ENCODE measurements around the gene TRIOBP.
"Not testable (repeated sequence)": the region's sequence is repeated elsewhere in the genome, so short reads cannot be mapped to it uniquely, and the experiment has no call there.

The TRIOBP gene

DNA sequence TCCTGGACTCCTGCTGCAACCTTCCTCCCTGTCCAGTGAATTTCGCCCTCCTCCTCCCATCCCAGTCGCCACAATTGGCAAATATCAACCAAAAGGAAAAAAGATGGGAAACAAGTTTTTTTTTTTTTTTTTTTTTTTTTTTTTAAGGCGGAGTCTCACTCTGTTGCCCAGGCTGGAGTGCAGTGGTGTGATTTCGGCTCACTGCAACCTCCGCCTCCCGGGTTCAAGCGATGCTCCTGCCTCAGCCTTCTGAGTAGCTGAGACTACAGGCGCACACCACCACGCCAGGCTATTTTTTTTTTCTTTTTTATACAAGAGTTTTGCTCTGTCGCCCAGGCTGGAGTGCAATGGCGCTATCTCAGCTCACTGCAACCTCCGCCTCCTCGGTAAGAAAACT lies 590 bp upstream of the TRIOBP start:
- not testable (repeated sequence) for DNase-seq

GRCh38 chr22:37697538-37697835 lies 639 bp downstream of the TRIOBP start:
- DNase-seq, result no peak

GRCh38 chr22:37701141-37701786 lies 4.4 kb downstream of the TRIOBP start:
- DNase-seq, result no peak

DNA sequence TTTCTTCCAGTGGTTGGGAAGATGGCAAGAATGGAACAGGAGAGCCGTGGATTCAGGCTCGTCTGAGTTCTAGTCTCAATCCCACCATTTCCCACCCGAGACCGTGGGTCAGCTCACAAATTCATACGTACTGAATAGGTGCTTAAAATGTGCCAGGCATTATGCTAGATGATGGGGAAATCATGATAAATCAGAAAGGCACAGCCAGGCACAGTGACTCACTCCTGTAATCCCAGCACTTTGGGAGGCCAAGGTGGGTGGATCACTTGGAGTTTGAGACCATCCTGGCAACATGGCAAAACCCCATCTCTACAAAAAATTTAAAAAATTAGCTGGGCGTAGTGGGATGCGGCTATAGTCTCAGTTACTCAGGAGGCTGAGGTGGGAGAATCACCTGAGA lies 7.1 kb downstream of the TRIOBP start:
- DNase-seq, result no peak

DNA sequence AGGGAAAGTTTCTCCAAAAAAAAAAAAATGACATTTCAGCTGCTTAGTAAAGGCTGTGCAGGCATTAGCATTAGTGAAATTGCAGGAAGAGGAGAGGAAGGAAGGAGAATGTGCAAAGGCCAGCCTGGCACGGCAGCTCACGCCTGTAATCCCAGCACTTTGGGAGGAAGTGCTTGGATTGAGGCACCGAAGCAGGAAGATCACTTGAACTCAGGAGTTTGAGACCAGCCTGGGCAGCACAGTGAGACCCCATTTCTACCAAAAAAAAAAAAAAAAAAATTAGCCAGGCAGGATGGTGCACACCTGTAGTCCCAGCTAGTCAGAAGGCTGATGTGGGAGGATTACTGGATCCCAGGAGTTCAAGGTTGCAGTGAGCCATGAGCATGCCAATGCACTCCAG lies 7.8 kb downstream of the TRIOBP start:
- DNase-seq, result no peak

- DNase-seq, result no peak
These were observed 8.4 kb downstream of the TRIOBP start for GRCh38 chr22:37705205-37705604.

- DNase-seq, result no peak
These were observed 12.0 kb downstream of the TRIOBP start for GRCh38 chr22:37708580-37709444.

DNA sequence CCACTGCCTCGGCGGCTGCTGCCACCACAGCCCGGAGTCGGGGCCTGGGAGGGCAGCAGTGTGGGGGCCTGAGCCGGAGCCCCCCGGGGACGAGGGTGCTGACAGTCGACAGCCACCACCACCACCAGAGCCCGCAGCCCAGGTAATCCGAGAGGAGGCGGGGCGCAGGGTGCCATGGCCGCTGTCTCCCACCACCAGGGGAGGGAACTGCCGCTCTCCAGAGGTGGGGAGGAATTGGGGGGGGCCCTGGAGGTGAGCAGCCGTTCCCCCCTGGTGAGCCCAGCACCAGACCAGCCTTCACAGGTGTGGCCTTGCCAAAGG lies 12.6 kb downstream of the TRIOBP start:
- no peak for DNase-seq

DNA sequence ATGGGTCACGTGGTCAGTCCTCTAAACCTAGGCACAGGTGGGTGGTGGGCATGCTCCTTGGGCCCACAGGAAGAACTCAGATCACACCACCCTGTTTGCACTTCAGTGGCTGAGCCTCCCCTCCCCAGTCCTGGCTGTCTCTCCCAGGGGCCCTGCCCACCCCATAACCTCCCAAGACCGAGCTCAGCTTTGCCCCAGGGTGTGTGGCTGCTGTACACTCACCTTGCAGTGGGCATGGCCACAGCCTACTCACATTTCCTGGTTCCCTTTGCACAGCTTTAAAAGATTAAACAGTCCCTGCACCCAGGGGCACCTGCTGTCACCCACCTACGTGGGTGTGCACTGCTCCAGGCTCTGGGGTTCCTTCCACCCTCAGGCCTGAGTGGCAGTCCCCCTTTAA lies 13.8 kb downstream of the TRIOBP start:
- no peak for DNase-seq

DNA sequence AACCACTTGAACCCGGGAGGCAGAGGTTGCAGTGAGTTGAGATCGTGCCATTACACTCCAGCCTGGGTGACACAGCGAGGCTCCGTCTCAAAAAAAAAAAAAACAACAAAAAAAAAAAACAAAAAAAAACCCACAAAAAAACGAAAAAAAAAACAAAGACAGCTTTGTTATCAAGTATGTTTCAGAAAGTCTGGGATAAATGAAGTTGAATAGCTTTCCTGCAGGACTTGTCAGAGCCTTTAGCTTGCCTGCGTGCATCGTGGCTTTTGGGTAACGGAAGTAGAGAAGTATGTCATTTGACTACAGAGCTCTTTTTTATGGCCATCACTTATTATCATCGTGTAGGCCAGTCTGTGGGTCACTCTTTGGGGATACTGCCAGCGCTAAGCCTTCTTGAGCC lies 14.6 kb downstream of the TRIOBP start:
- no peak for DNase-seq

- DNase-seq, result no peak
These were observed 16.9 kb downstream of the TRIOBP start for GRCh38 chr22:37713761-37714160.

DNA sequence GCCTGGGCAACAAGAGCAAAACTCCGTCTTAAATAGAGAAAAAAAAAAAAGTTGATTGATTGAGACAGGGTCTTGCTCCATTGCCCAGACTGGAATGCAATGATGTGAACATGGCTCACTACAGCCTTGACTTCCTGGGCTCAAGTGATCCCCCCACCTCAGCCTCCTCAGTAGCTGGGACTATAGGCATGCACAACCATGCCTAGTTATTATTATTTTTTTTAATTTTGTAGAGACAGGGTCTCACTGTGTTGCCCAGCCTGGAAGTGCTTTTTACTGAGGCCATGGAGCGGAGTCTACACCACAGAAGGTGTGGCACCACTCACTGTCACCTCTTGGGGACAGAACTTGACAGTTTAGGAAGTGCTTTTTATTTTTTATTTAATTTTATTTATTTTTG lies 17.8 kb downstream of the TRIOBP start:
- no peak for DNase-seq

- DNase-seq, result no peak
These were observed 18.9 kb downstream of the TRIOBP start for GRCh38 chr22:37715760-37716159.

- DNase-seq, result no peak
These were observed 19.9 kb downstream of the TRIOBP start for GRCh38 chr22:37716708-37717107.

GRCh38 chr22:37717235-37717634 lies 20.4 kb downstream of the TRIOBP start:
- DNase-seq, result not testable (repeated sequence)

- not testable (repeated sequence) for DNase-seq
These were observed 21.0 kb downstream of the TRIOBP start for GRCh38 chr22:37717746-37718305.

DNA sequence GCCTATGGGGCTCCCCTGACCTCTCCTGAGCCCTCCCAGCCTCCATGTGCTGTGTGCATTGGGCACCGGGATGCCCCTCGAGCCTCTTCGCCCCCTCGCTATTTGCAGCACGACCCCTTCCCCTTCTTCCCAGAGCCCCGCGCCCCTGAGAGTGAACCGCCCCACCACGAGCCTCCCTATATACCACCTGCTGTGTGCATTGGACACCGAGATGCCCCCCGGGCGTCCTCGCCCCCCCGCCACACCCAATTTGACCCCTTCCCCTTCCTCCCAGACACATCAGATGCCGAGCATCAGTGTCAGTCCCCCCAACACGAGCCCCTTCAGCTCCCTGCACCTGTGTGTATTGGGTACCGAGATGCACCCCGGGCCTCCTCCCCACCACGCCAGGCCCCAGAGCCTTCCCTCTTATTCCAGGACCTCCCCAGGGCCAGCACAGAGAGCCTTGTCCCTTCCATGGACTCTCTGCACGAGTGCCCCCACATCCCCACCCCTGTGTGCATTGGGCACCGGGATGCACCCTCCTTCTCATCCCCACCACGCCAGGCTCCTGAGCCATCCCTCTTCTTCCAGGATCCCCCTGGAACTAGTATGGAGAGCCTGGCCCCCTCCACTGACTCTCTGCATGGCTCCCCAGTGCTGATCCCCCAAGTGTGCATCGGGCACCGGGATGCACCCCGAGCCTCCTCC lies 28.8 kb downstream of the TRIOBP start:
- no peak for DNase-seq

DNA sequence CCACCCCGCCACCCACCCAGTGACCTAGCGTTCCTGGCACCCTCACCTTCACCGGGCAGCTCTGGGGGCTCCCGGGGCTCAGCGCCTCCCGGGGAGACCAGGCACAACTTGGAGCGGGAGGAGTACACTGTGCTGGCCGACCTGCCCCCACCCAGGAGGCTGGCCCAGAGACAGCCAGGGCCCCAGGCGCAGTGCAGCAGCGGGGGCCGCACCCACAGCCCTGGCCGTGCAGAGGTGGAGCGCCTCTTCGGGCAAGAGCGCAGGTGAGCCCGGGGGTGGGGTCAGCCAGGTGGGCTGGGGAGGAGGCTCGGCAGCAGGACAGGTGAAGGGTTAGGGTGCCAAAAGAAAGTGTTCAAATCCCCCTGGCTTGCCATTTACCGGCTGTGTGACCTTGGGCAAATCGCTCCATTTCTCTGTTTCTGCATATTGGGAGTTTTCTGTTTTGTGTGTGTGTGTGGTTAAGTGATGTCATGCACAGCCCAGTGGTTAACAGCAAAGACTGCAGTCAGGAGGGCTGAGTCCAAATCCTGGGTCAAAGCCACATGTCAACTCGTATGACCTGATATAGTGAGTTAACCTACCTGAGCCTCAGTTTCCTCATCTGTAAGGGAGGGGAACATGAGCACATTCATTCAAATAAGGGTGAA lies 29.5 kb downstream of the TRIOBP start:
- no peak for DNase-seq

- no peak for DNase-seq
These were observed 31.8 kb downstream of the TRIOBP start for GRCh38 chr22:37728620-37729019.

DNA sequence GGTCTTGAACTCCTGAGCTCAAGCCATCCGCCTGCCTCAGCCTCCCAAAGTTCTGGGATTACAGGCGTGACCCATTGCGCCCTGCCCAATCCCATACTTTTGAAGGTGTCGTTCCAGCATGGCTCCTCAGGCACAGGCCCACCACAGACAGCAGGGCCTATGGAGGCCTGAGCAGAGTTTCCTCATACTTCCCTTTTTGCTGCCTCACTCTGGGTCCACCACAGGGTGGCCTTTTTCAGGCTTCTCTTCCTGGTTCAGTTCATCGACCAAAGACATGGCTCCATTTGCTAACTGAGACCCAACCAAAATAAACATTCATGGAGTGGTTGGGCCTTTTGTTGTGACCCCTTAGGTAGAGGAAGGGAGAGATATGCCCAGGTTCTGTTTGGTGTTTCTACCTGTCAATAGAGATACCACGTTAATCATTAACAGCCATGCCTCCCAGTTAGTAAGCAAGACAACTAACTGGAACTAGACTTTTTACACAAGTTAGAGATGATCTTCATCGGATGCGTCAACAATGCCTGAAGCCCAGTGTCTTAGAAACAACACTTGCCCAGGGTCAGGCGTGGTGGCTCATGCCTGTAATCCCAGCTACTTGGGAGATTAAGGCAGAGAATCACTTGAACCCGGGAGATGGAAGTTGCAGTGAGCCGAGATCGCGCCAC lies 35.1 kb downstream of the TRIOBP start:
- no peak for DNase-seq

DNA sequence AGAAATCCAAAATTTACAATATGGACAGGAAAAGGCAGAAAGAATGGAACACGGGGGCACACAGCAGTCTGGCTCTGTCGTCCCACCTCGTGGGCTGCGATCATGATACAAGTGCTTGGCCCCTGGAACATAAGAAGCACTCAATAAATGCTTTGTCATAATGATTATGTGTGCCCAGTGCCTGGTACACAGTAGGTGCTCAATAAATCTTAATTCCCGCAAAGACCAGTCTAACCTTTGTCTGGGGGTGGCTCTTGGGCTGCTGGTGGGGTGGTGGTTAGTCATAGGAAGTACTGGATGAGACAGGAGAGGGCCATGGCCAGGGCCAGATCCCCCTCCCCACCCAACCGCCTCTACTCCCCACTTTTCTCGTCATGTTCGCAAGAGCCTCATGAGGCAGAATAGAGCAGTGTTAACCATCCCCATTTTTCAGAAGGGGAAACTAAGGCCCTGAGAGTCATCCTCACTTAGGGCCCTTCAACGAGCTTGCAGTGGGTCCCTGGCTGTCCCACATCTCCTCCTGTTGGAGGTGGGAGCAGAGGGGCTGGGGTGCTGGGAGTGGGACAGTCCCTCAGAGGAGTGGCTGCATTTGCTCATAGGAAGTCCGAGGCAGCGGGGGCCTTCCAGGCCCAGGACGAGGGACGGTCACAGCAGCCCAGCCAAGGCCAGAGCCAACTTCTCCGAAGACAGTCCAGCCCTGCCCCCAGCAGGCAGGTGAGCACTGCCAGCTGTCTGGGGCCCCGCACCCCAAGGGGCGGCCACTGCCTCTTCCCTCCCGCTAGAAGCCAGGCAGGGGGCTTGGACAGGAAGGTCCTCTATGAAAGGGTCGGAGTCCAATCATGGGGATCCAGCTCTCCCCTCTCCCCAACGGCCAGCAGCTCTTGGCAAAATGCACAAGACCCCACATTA lies 36.1 kb downstream of the TRIOBP start:
- no peak for DNase-seq
